Spleen (tissue), 11 donors: ENCODE measurements around the gene PCNX3. TPM values are rescaled to one million over a fixed set of nuclear protein-coding genes. Genes with fewer than 3 reads are reported as not detected.
A peak's percentile ranks its signal among the peaks of the same experiment; 100 is the strongest.

Source experiments
- DNase-seq: peaks from one replicate; pipeline ENCODE4 v3.0.0-alpha.2; 2020
- H3K27ac ChIP-seq, 8 donors: fragments of 200-600 bp; sonication (generic) in 7 of 8; 1 replicate in 4 of 8; 2 replicates in 4 of 8; pipeline versions ENCODE4 v1.5.0 to v1.8.0; 2016 to 2021; ENCODE audit warnings: inconsistent platforms in 4 of 8, mild to moderate bottlenecking in 4 of 8, moderate library complexity in 1 of 8
- H3K27me3 ChIP-seq, 7 donors: fragments of 200-600 bp; sonication (generic) in 6 of 7; replicated peaks in 1 of 7; 1 replicate in 4 of 7; 2 replicates in 3 of 7; pipeline versions ENCODE4 v1.5.0 to v1.8.0; 2016 to 2021; ENCODE audit warnings: inconsistent platforms in 3 of 7, mild to moderate bottlenecking in 1 of 7
- H3K36me3 ChIP-seq, 6 donors: fragments of 200-600 bp; sonication (generic) in 5 of 6; 1 replicate in 4 of 6; 2 replicates in 2 of 6; pipeline versions ENCODE4 v1.5.0 to v1.8.0; 2016 to 2021; ENCODE audit warnings: inconsistent platforms in 2 of 6
- H3K4me1 ChIP-seq, 6 donors: fragments of 200-600 bp; sonication (generic) in 5 of 6; 1 replicate in 3 of 6; 2 replicates in 3 of 6; pipeline versions ENCODE4 v1.5.0 to v1.8.0; 2016 to 2021; ENCODE audit warnings: inconsistent platforms in 3 of 6
- H3K4me3 ChIP-seq, 8 donors: fragments of 200-600 bp; sonication (generic) in 7 of 8; 1 replicate in 4 of 8; 2 replicates in 4 of 8; pipeline versions ENCODE4 v1.5.0 to v1.8.0; 2016 to 2021; ENCODE audit warnings: inconsistent platforms in 4 of 8, mild to moderate bottlenecking in 4 of 8, moderate library complexity in 2 of 8
- H3K9me3 ChIP-seq, 8 donors: fragments of 200-600 bp; sonication (generic) in 7 of 8; 1 replicate in 4 of 8; 2 replicates in 4 of 8; pipeline versions ENCODE4 v1.5.0 to v1.8.0; 2016 to 2021; ENCODE audit warnings: inconsistent platforms in 4 of 8
- POLR2A ChIP-seq, 3 donors: fragments of 450-650 bp; IDR thresholded peaks; one replicate each; pipeline ENCODE4 v1.5.1; 2017; ENCODE audit warnings: antibody characterized with exemption in 3 of 3, mild to moderate bottlenecking in 1 of 3
- POLR2AphosphoS5 ChIP-seq, 3 donors: sonication (generic); formaldehyde crosslinking; IDR thresholded peaks; one replicate each; pipeline ENCODE4 v1.5.1; 2017; ENCODE audit warnings: antibody characterized with exemption in 3 of 3
- WGBS, 5 donors: extraction: QIAGEN DNeasy Blood & Tissue Kit in 3 of 5; methylation state at CpG; one replicate each; pipeline versions ENCODE4 v1.1.5 to v1.1.7; 2013 to 2018; 5-methylcytosine and 5-hydroxymethylcytosine counted together
- intact Hi-C: fragments of 100-400 bp; cut with DNase I; formaldehyde crosslinking; loops from one replicate; pipeline ENCODE4 v1.15.0; 2023; ENCODE audit warnings: low total_unique reads
- polyA plus RNA-seq, 3 donors: library from polyadenylated mRNA; stranded (reverse); fragments of 200-250 nt; gene quantifications; one replicate each; pipeline ENCODE4 v1.2.1, GENCODE V29; 2013
- total RNA-seq, 7 donors: library from RNA; depleted of rRNA in 3 of 7; stranded (reverse); fragments of >200 nt in 3 of 7; fragmentation: NEBNext Ultra II Directional in 4 of 7; extraction: Animal tissue kit (Norgen Biotek cat#: 25700) in 4 of 7; gene quantifications; one replicate each; pipeline versions ENCODE4 v1.1.0 to v1.2.1, GENCODE V29; 2016 to 2021
- TF ChIP-seq, protein P1 (sequence below), 11 experiments: fragments of 200-600 bp in 7 of 11; fragments of 450-650 bp in 4 of 11; sonication (generic) in 4 of 11; IDR thresholded peaks in 8 of 11; conservative IDR thresholded peaks in 3 of 11; 1 replicate in 7 of 11; 2 replicates in 4 of 11; pipeline versions ENCODE4 v1.4.0 to v1.8.0; 2016 to 2021; ENCODE audit warnings: antibody characterized with exemption in 11 of 11, inconsistent platforms in 4 of 11, mild to moderate bottlenecking in 1 of 11
- donor health status: healthy with polysubstance abuse.
- donor health status: DM: no; HTN: no; CAD: no; lungs with moderate emphysema.
- donor health status: DM: no; HTN: no; CAD: no.
- donor health status: Bipolar disorder and iron deficiency.
- donor health status: healthy.
- donor health status: DM: no; HTN: no; CAD: no.
- donor health status: DM: yes; HTN: yes; CAD: no.

The PCNX3 gene
- total and polyA plus RNA-seq, 10 donors = 9.2 to 51.3 (median 46.9) TPM

DNA sequence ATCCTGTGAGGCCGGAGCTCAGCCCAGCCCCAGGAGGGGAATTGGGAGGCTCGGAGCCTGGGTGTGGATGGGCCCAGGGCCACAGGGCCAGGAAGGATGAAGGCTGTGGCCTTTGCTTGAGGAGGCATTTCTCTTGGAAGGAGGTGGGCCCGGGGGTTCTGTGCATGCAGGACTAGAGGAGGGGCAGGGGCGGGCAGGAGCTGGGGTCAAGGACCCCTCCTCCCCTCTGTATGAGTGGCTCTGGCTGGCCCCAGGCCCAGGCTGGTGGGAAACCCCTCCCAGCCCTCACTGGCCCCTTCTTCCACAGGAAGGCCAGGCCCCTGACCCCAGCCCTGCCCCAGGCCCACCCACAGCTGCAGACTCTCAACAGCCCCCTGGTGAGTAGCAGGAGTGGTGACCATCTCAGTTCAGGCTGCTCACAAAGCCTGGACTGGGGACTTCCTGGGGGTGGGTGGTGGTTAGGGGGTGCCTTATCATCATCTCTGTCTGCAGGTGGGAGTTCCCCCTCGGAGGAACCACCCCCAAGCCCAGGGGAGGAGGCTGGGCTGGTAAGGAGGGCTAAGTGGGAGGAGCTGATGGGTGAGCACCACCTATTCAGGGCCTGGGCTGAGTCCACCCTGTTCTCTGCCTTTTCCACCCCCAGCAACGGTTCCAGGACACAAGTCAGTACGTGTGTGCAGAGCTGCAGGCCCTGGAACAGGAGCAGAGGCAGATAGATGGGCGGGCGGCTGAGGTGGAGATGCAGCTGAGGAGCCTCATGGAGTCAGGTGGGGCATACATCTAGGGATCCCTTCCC, 25.9 kb upstream of the PCNX3 start:
- Histone ChIP-seq H3K4me1 (peaks cover 53 to 96% (median 80%) of the 10 kb centered on the region in 6 donors), H3K27me3 (no peaks in the 10 kb centered on the region), H3K4me3 (no peak overlapping the region), H3K36me3 (peaks cover 3 to 90% (median 60%) of the 10 kb centered on the region in 6 donors), H3K27ac (peak overlapping the region in 6 of 8 donors; percentile 43 to 92 (median 85)), H3K9me3 (no peaks in the 10 kb centered on the region)
- TF ChIP-seq POLR2AphosphoS5 (IDR thresholded peaks at IDR 0.05) = peak; percentile 2 to 75 (median 47)
- TF ChIP-seq, protein P1, sequence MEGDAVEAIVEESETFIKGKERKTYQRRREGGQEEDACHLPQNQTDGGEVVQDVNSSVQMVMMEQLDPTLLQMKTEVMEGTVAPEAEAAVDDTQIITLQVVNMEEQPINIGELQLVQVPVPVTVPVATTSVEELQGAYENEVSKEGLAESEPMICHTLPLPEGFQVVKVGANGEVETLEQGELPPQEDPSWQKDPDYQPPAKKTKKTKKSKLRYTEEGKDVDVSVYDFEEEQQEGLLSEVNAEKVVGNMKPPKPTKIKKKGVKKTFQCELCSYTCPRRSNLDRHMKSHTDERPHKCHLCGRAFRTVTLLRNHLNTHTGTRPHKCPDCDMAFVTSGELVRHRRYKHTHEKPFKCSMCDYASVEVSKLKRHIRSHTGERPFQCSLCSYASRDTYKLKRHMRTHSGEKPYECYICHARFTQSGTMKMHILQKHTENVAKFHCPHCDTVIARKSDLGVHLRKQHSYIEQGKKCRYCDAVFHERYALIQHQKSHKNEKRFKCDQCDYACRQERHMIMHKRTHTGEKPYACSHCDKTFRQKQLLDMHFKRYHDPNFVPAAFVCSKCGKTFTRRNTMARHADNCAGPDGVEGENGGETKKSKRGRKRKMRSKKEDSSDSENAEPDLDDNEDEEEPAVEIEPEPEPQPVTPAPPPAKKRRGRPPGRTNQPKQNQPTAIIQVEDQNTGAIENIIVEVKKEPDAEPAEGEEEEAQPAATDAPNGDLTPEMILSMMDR (IDR thresholded peaks at IDR 0.05 in 8 of 11, conservative IDR thresholded peaks at IDR 0.05 in 3 of 11) = no peak
- 58 to 74% (median 68%) methylated on average over 5 to 9 of the region's 9 CpGs for WGBS, 5 donors
- peak; percentile 85 for DNase-seq
- intact Hi-C loops = loop anchor here (5.0 kb wide), 1 partner anchor 47 kb away; no protein-coding TSS in a partner anchor

- H3K4me1 ChIP-seq = peaks cover 57 to 99% (median 86%) of the 10 kb centered on the region in 6 donors
- H3K36me3 ChIP-seq = peaks cover 3 to 84% (median 56%) of the 10 kb centered on the region in 6 donors
- TF ChIP-seq, protein P1 (IDR thresholded peaks at IDR 0.05 in 8 of 11, conservative IDR thresholded peaks at IDR 0.05 in 3 of 11) = no peak
- peak in 2 of 3 donors; percentile 23 to 60 for TF ChIP-seq POLR2AphosphoS5 (IDR thresholded peaks at IDR 0.05)
- TF ChIP-seq POLR2A (IDR thresholded peaks at IDR 0.05) = no peak
- DNase-seq = no peak
- intact Hi-C loops = no loop called here
- 35 to 67% (median 59%) methylated on average over 4 to 8 of the region's 8 CpGs for WGBS, 5 donors
- no peaks in the 10 kb centered on the region for H3K27me3 ChIP-seq
- H3K9me3 ChIP-seq = no peaks in the 10 kb centered on the region
- H3K4me3 ChIP-seq = no peak overlapping the region
- peak overlapping the region in 5 of 8 donors; percentile 74 to 92 (median 86) for H3K27ac ChIP-seq
Measured at GRCh38 chr11:65590240-65590738, 25.3 kb upstream of the PCNX3 start.

GRCh38 chr11:65591939-65592857, 23.4 kb upstream of the PCNX3 start:
- peak overlapping the region in 2 of 8 donors; percentile 13 to 38 for H3K4me3 ChIP-seq
- peaks cover 3 to 75% (median 43%) of the 10 kb centered on the region in 6 donors for H3K36me3 ChIP-seq
- H3K9me3 ChIP-seq = no peaks in the 10 kb centered on the region
- H3K4me1 ChIP-seq = peaks cover 40 to 89% (median 72%) of the 10 kb centered on the region in 6 donors
- intact Hi-C loops = no loop called here
- H3K27ac ChIP-seq = peak overlapping the region in 6 of 8 donors; percentile 51 to 86 (median 74)
- WGBS, 5 donors = 69 to 88% (median 80%) methylated on average over 44 to 106 of the region's 106 CpGs
- no peak for TF ChIP-seq POLR2A (IDR thresholded peaks at IDR 0.05)
- TF ChIP-seq, protein P1 (IDR thresholded peaks at IDR 0.05 in 8 of 11, conservative IDR thresholded peaks at IDR 0.05 in 3 of 11) = peak in 4 of 11 experiments; percentile 16 to 21 (median 17)
- TF ChIP-seq POLR2AphosphoS5 (IDR thresholded peaks at IDR 0.05) = peak; percentile 48 to 80 (median 75)
- peak; percentile 85 for DNase-seq
- H3K27me3 ChIP-seq = no peaks in the 10 kb centered on the region
